Activated T-helper 1 cell treated with anti-CD3 and anti-CD28 coated beads, Interleukin-12 subunit alpha, Interleukin-12 subunit beta, Interleukin-2, Interleukin-4 antibody, amounts not matched to agents 30 ng/mL and 10 ng/mL and 1 ng/mL, durations not matched to agents 14 hours and 24 hours and 36 hours (primary cell): ENCODE measurements around the gene RUNX2. TPM values are rescaled to one million over a fixed set of nuclear protein-coding genes. Genes with fewer than 3 reads are reported as not detected.

Experiments used
- DNase-seq: peaks from one replicate; pipeline ENCODE4 v3.0.0; 2021; ENCODE audit warnings: low spot score
- H3K27ac Mint-ChIP-seq: one replicate; pipeline ENCODE4 v1.8.0; 2021; ENCODE audit warnings: mild to moderate bottlenecking, mixed read lengths
- H3K27me3 Mint-ChIP-seq: one replicate; pipeline ENCODE4 v1.8.0; 2022; ENCODE audit warnings: mild to moderate bottlenecking, moderate library complexity, mixed read lengths; ENCODE audit not compliant: insufficient read depth
- H3K36me3 Mint-ChIP-seq: one replicate; pipeline ENCODE4 v1.8.0; 2021; ENCODE audit warnings: low read depth, mixed read lengths
- H3K4me1 Mint-ChIP-seq: one replicate; pipeline ENCODE4 v1.8.0; 2021; ENCODE audit warnings: low read depth, mixed read lengths
- H3K4me3 Mint-ChIP-seq: one replicate; pipeline ENCODE4 v1.8.0; 2021; ENCODE audit warnings: mild to moderate bottlenecking, moderate library complexity, mixed read lengths
- H3K9me3 Mint-ChIP-seq: one replicate; pipeline ENCODE4 v1.8.0; 2021; ENCODE audit warnings: mixed read lengths
- intact Hi-C: fragments of 100-400 bp; cut with micrococcal nuclease; formaldehyde crosslinking; loops from one replicate; pipeline ENCODE4 v1.15.1; 2024
- total RNA-seq: library from RNA; stranded (reverse); gene quantifications from 2 replicates; pipeline ENCODE4 v1.2.3, GENCODE V29; 2022

RUNX2 gene
- total RNA-seq, 1 donor from 2014 or later = 12.7 TPM

GRCh38 chr6:45702849-45703739 is 375.0 kb downstream of the RUNX2 start:
- intact Hi-C loops = loop anchor here (1.0 to 5.0 kb wide), 2 partner anchors 34 to 78 kb away; no protein-coding TSS in a partner anchor
- Mint-ChIP-seq H3K27ac (peak overlapping the region; percentile 41), H3K27me3 (no peaks in the 10 kb centered on the region), H3K36me3 (no peaks in the 10 kb centered on the region), H3K4me3 (no peak overlapping the region), H3K9me3 (no peaks in the 10 kb centered on the region), H3K4me1 (peaks cover 13% of the 10 kb centered on the region)
- DNase-seq = no peak

- no peak overlapping the region for H3K4me3 Mint-ChIP-seq
- intact Hi-C loops = loop anchor here (5.0 kb wide), 1 partner anchor 33 kb away; no protein-coding TSS in a partner anchor
- no peaks in the 10 kb centered on the region for H3K9me3 Mint-ChIP-seq
- no peak overlapping the region for H3K27ac Mint-ChIP-seq
- H3K4me1 Mint-ChIP-seq = peaks cover 13% of the 10 kb centered on the region
- no peaks in the 10 kb centered on the region for H3K27me3 Mint-ChIP-seq
- no peak for DNase-seq
- H3K36me3 Mint-ChIP-seq = no peaks in the 10 kb centered on the region
Observed at GRCh38 chr6:45704056-45704800, 376.1 kb downstream of the RUNX2 start.

GRCh38 chr6:45705137-45705855 is 377.2 kb downstream of the RUNX2 start:
- no peaks in the 10 kb centered on the region for H3K9me3 Mint-ChIP-seq
- no peaks in the 10 kb centered on the region for H3K36me3 Mint-ChIP-seq
- intact Hi-C loops = loop anchor here (5.0 kb wide), 1 partner anchor 43 kb away; no protein-coding TSS in a partner anchor
- no peaks in the 10 kb centered on the region for H3K27me3 Mint-ChIP-seq
- H3K4me1 Mint-ChIP-seq = peaks cover 13% of the 10 kb centered on the region
- no peak overlapping the region for H3K4me3 Mint-ChIP-seq
- no peak for DNase-seq
- H3K27ac Mint-ChIP-seq = no peak overlapping the region

- H3K27me3 Mint-ChIP-seq = no peaks in the 10 kb centered on the region
- no peak for DNase-seq
- intact Hi-C loops = loop anchor here (5.0 kb wide), 1 partner anchor 44 kb away; no protein-coding TSS in a partner anchor
- H3K4me1 Mint-ChIP-seq = peaks cover 13% of the 10 kb centered on the region
- H3K36me3 Mint-ChIP-seq = no peaks in the 10 kb centered on the region
- no peak overlapping the region for H3K4me3 Mint-ChIP-seq
- no peaks in the 10 kb centered on the region for H3K9me3 Mint-ChIP-seq
- H3K27ac Mint-ChIP-seq = no peak overlapping the region
Observed at GRCh38 chr6:45706319-45706718, 378.2 kb downstream of the RUNX2 start.

GRCh38 chr6:45707176-45707575 is 379.0 kb downstream of the RUNX2 start:
- intact Hi-C loops = loop anchor here (5.0 kb wide), 1 partner anchor 45 kb away; no protein-coding TSS in a partner anchor
- no peak for DNase-seq
- no peaks in the 10 kb centered on the region for H3K9me3 Mint-ChIP-seq
- H3K4me1 Mint-ChIP-seq = peaks cover 13% of the 10 kb centered on the region
- no peaks in the 10 kb centered on the region for H3K36me3 Mint-ChIP-seq
- no peak overlapping the region for H3K4me3 Mint-ChIP-seq
- H3K27me3 Mint-ChIP-seq = no peaks in the 10 kb centered on the region
- H3K27ac Mint-ChIP-seq = no peak overlapping the region

GRCh38 chr6:45709781-45710220 is 381.7 kb downstream of the RUNX2 start:
- no peaks in the 10 kb centered on the region for H3K9me3 Mint-ChIP-seq
- DNase-seq = peak; percentile 17
- H3K36me3 Mint-ChIP-seq = no peaks in the 10 kb centered on the region
- H3K27ac Mint-ChIP-seq = peak overlapping the region; percentile 85
- intact Hi-C loops = loop anchor here (1.0 to 5.0 kb wide), 17 partner anchors 28 to 772 kb away; partner anchors contain the start of gene SUPT3H
- H3K27me3 Mint-ChIP-seq = no peaks in the 10 kb centered on the region
- no peak overlapping the region for H3K4me3 Mint-ChIP-seq
- peaks cover 22% of the 10 kb centered on the region for H3K4me1 Mint-ChIP-seq

- Mint-ChIP-seq H3K4me1 (peaks cover 28% of the 10 kb centered on the region), H3K4me3 (peak overlapping the region; percentile 45), H3K36me3 (no peaks in the 10 kb centered on the region), H3K27ac (peak overlapping the region; percentile 85), H3K9me3 (no peaks in the 10 kb centered on the region), H3K27me3 (no peaks in the 10 kb centered on the region)
- DNase-seq = peak; percentile 57
- intact Hi-C loops = loop anchor here (1.0 to 5.0 kb wide), 15 partner anchors 27 to 773 kb away; partner anchors contain the start of gene SUPT3H
Observed at GRCh38 chr6:45710304-45710821, 382.2 kb downstream of the RUNX2 start.

- H3K9me3 Mint-ChIP-seq = no peaks in the 10 kb centered on the region
- H3K27ac Mint-ChIP-seq = peak overlapping the region; percentile 63
- no peaks in the 10 kb centered on the region for H3K27me3 Mint-ChIP-seq
- peaks cover 38% of the 10 kb centered on the region for H3K4me1 Mint-ChIP-seq
- no peak for DNase-seq
- H3K4me3 Mint-ChIP-seq = no peak overlapping the region
- H3K36me3 Mint-ChIP-seq = no peaks in the 10 kb centered on the region
- intact Hi-C loops = loop anchor here (5.0 kb wide), 1 partner anchor 775 kb away; no protein-coding TSS in a partner anchor
Observed at GRCh38 chr6:45712076-45712475, 383.9 kb downstream of the RUNX2 start.

- Mint-ChIP-seq H3K36me3 (no peaks in the 10 kb centered on the region), H3K4me3 (no peak overlapping the region), H3K27ac (no peak overlapping the region), H3K4me1 (peaks cover 38% of the 10 kb centered on the region), H3K27me3 (no peaks in the 10 kb centered on the region), H3K9me3 (no peaks in the 10 kb centered on the region)
- intact Hi-C loops = loop anchor here (5.0 kb wide), 1 partner anchor 775 kb away; no protein-coding TSS in a partner anchor
- DNase-seq = no peak
Observed at GRCh38 chr6:45712786-45713185, 384.7 kb downstream of the RUNX2 start.

Other genes with a start within 250 kb of the RUNX2 start
- 11.0 and 11.7 TPM in 2 replicates for gene SUPT3H, start 49.6 kb downstream of the RUNX2 start, total RNA-seq